ENCODE data around the gene PCDHA4. TPM values are rescaled to one million over a fixed set of nuclear protein-coding genes. Genes with fewer than 3 reads are reported as not detected.
A peak's percentile ranks its signal among the peaks of the same experiment; 100 is the strongest.

Gene PCDHA4
- polyA plus RNA-seq, 2 of the 4 experiments (the other 2 are of a cell fraction), result 1.9 to 3.3 TPM

DNA sequence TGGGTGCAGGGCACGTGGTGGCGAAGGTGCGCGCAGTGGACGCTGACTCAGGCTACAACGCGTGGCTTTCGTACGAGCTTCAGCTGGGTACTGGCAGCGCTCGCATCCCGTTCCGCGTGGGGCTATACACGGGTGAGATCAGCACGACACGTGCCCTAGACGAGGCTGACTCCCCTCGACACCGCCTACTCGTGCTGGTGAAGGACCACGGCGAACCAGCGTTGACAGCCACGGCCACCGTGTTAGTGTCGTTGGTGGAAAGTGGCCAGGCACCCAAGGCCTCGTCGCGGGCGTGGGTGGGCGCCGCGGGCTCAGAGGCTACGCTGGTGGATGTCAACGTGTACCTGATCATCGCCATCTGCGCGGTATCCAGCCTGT is 10.2 kb upstream of the PCDHA4 start:
- 83% methylated on average over 32 of the region's 39 CpGs for WGBS (ENCODE audit: missing lambda C conversion rate)
- peaks cover 40% of the 10 kb centered on the region for H3K9me3 ChIP-seq
- CTCF ChIA-PET, result interaction anchor here (1.7 to 4.9 kb wide), 2 partner anchors 11 to 20 kb away, joined by 4 to 28 read pairs; partner anchors contain the start of gene PCDHA4
- no peaks in the 10 kb centered on the region for H3K4me1 ChIP-seq
- POLR2A ChIA-PET, result no interaction called here
- H3K4me2 ChIP-seq, result no peak overlapping the region
- FAIRE-seq (no peak), DNase-seq (ENCODE audit: low read depth in 1 of 2, low spot score in 1 of 2) (no peak), ATAC-seq (no peak)
- TF ChIP-seq GATA3 (IDR thresholded peaks at IDR 0.05; ENCODE audit: borderline replicate concordance) (no peak), E2F6 (IDR thresholded peaks at IDR 0.05; ENCODE audit: borderline replicate concordance, low read depth) (no peak)
- no peak overlapping the region for H3K27ac ChIP-seq
- no peak overlapping the region for H3K4me3 ChIP-seq

- Histone ChIP-seq H3K4me1 (no peaks in the 10 kb centered on the region), H3K4me2 (peak within 1 kb of the TSS; percentile 66), H3K9me3 (peaks cover 32% of the 10 kb centered on the region), H3K4me3 (peak within 1 kb of the TSS; percentile 49), H3K27ac (peak within 1 kb of the TSS; percentile 29 to 74; a peak in 5 of 6 replicates)
- TF ChIP-seq HDAC2 (IDR thresholded peaks at IDR 0.05) (no peak), NR3C1 (IDR thresholded peaks at IDR 0.05) (no peak), HEYL (CRISPR knock-in tag; IDR thresholded peaks at IDR 0.05) (no peak), CHD2 (IDR thresholded peaks at IDR 0.05; ENCODE audit: low read length, partially characterized antibody) (no peak), ZC3H11A (IDR thresholded peaks at IDR 0.05) (no peak), MAFK (IDR thresholded peaks at IDR 0.05; ENCODE audit: partially characterized antibody) (peak; percentile 40), RAD21 (conservative IDR thresholded peaks at IDR 0.05 in 1 of 2, IDR thresholded peaks at IDR 0.05 in 1 of 2) (peak; percentile 29 to 32; a peak in 3 of 5 replicates), TP53 (CRISPR knock-in tag; IDR thresholded peaks at IDR 0.05) (no peak), FOSL2 (IDR thresholded peaks at IDR 0.05) (no peak), FOSL2 (CRISPR knock-in tag; IDR thresholded peaks at IDR 0.05) (no peak), HOXB13 (CRISPR knock-in tag; IDR thresholded peaks at IDR 0.05; ENCODE audit: low read depth) (no peak), RCOR1 (IDR thresholded peaks at IDR 0.05; ENCODE audit: low read depth, low read length) (no peak), EHF (CRISPR knock-in tag; IDR thresholded peaks at IDR 0.05) (no peak), MAX (IDR thresholded peaks at IDR 0.05) (peak; percentile 47; the same call in 1 of the 2 replicates), NFE2L2 (conservative IDR thresholded peaks at IDR 0.05; ENCODE audit: low read length) (no peak), ESRRA (IDR thresholded peaks at IDR 0.05; ENCODE audit: borderline replicate concordance, low read length) (no peak), EP300 (IDR thresholded peaks at IDR 0.05) (no peak), PBX3 (IDR thresholded peaks at IDR 0.05) (no peak)
- TF ChIP-seq, protein P1, sequence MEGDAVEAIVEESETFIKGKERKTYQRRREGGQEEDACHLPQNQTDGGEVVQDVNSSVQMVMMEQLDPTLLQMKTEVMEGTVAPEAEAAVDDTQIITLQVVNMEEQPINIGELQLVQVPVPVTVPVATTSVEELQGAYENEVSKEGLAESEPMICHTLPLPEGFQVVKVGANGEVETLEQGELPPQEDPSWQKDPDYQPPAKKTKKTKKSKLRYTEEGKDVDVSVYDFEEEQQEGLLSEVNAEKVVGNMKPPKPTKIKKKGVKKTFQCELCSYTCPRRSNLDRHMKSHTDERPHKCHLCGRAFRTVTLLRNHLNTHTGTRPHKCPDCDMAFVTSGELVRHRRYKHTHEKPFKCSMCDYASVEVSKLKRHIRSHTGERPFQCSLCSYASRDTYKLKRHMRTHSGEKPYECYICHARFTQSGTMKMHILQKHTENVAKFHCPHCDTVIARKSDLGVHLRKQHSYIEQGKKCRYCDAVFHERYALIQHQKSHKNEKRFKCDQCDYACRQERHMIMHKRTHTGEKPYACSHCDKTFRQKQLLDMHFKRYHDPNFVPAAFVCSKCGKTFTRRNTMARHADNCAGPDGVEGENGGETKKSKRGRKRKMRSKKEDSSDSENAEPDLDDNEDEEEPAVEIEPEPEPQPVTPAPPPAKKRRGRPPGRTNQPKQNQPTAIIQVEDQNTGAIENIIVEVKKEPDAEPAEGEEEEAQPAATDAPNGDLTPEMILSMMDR (IDR thresholded peaks at IDR 0.05), result peak; percentile 61
- CTCF ChIA-PET, result interaction anchor here (0.6 to 3.1 kb wide), 10 partner anchors 14 to 268 kb away, joined by 3 to 16 read pairs (median 4); partner anchors contain the start of genes PCDHA12 and PCDHA5
- 29% methylated on average over 27 of the region's 29 CpGs for WGBS (ENCODE audit: missing lambda C conversion rate)
- POLR2A ChIA-PET, result no interaction called here
- ATAC-seq, result peak; percentile 80 to 89; a peak in 5 of 6 replicates
- peak; percentile 68 for FAIRE-seq
- DNase-seq (ENCODE audit: low read depth in 1 of 2, low spot score in 1 of 2), result peak; percentile 22 to 74
Observed at GRCh38 chr5:140800816-140801493, 5.9 kb upstream of the PCDHA4 start, which contains the start of gene PCDHA3. Gene PCDHA3, plus strand, starts transcription at chr5:140801057.
